Measurements from ENCODE around the gene CCDC102A.

Gene CCDC102A

GRCh38 chr16:57514791-57515600, 21.4 kb downstream of the CCDC102A start:
- Histone ChIP-seq H3K36me3 (ENCODE audit: low read depth) (no peaks in the 10 kb centered on the region), H3K27me3 (ENCODE audit: insufficient read depth, poor library complexity, severe bottlenecking) (no peaks in the 10 kb centered on the region), H3K27ac (ENCODE audit: poor library complexity, severe bottlenecking) (no peak overlapping the region), H3K4me1 (ENCODE audit: insufficient read depth, poor library complexity, severe bottlenecking) (no peaks in the 10 kb centered on the region), H3K9me3 (ENCODE audit: severe bottlenecking) (no peaks in the 10 kb centered on the region), H3K4me3 (ENCODE audit: severe bottlenecking) (no peak overlapping the region)
- ATAC-seq (ENCODE audit: low read depth) (no peak), DNase-seq (ENCODE audit: low spot score) (no peak)
- TF ChIP-seq, protein P1, sequence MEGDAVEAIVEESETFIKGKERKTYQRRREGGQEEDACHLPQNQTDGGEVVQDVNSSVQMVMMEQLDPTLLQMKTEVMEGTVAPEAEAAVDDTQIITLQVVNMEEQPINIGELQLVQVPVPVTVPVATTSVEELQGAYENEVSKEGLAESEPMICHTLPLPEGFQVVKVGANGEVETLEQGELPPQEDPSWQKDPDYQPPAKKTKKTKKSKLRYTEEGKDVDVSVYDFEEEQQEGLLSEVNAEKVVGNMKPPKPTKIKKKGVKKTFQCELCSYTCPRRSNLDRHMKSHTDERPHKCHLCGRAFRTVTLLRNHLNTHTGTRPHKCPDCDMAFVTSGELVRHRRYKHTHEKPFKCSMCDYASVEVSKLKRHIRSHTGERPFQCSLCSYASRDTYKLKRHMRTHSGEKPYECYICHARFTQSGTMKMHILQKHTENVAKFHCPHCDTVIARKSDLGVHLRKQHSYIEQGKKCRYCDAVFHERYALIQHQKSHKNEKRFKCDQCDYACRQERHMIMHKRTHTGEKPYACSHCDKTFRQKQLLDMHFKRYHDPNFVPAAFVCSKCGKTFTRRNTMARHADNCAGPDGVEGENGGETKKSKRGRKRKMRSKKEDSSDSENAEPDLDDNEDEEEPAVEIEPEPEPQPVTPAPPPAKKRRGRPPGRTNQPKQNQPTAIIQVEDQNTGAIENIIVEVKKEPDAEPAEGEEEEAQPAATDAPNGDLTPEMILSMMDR (IDR thresholded peaks at IDR 0.05; ENCODE audit: poor library complexity, severe bottlenecking), result no peak

- Histone ChIP-seq H3K4me1 (ENCODE audit: insufficient read depth, poor library complexity, severe bottlenecking) (no peaks in the 10 kb centered on the region), H3K27ac (ENCODE audit: poor library complexity, severe bottlenecking) (no peak overlapping the region), H3K9me3 (ENCODE audit: severe bottlenecking) (no peaks in the 10 kb centered on the region), H3K4me3 (ENCODE audit: severe bottlenecking) (no peak overlapping the region), H3K27me3 (ENCODE audit: insufficient read depth, poor library complexity, severe bottlenecking) (no peaks in the 10 kb centered on the region), H3K36me3 (ENCODE audit: low read depth) (no peaks in the 10 kb centered on the region)
- no peak for ATAC-seq (ENCODE audit: low read depth)
- DNase-seq (ENCODE audit: low spot score), result no peak
- TF ChIP-seq, protein P1 (IDR thresholded peaks at IDR 0.05; ENCODE audit: poor library complexity, severe bottlenecking), result no peak
These were observed 22.0 kb downstream of the CCDC102A start for GRCh38 chr16:57514371-57514770.

DNA sequence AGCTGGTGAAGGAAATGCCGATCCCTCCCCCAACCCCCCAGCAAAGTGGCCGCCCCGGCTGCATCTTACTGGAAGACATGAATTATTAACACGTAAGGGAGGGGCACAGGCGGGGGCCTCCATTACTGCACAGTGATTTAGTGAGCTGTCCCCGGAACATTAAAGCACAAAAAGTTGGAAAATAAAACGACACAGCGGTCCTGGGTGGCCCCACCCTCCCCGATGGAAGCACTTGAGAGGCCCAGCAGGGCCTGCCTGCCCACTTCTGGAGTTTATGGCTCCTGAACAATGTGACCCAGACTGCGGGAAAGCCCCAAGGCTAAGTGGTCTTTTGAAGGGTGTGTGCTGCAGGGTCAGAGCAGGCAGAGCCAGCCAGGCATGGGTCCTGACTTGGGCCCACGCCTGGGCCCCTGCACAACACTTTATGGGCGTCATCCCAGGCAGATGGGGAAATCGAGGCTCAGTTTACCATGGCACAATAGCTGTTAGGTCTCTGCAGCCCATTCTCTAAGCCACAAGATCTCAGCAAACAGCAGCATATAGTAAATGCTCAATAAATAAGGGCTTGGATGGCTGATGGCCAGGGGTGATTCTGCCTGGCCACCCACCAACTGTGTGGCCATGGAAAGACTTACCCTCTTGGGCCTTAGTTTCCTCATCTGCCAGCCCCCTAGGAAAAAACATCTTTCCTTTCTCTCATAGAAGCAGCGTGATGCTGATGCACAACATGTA, 22.8 kb downstream of the CCDC102A start:
- ATAC-seq (ENCODE audit: low read depth), result no peak
- TF ChIP-seq, protein P1 (IDR thresholded peaks at IDR 0.05; ENCODE audit: poor library complexity, severe bottlenecking), result no peak
- Histone ChIP-seq H3K4me3 (ENCODE audit: severe bottlenecking) (no peak overlapping the region), H3K27me3 (ENCODE audit: insufficient read depth, poor library complexity, severe bottlenecking) (no peaks in the 10 kb centered on the region), H3K9me3 (ENCODE audit: severe bottlenecking) (no peaks in the 10 kb centered on the region), H3K4me1 (ENCODE audit: insufficient read depth, poor library complexity, severe bottlenecking) (no peaks in the 10 kb centered on the region), H3K36me3 (ENCODE audit: low read depth) (no peaks in the 10 kb centered on the region), H3K27ac (ENCODE audit: poor library complexity, severe bottlenecking) (no peak overlapping the region)
- DNase-seq (ENCODE audit: low spot score), result no peak

DNA sequence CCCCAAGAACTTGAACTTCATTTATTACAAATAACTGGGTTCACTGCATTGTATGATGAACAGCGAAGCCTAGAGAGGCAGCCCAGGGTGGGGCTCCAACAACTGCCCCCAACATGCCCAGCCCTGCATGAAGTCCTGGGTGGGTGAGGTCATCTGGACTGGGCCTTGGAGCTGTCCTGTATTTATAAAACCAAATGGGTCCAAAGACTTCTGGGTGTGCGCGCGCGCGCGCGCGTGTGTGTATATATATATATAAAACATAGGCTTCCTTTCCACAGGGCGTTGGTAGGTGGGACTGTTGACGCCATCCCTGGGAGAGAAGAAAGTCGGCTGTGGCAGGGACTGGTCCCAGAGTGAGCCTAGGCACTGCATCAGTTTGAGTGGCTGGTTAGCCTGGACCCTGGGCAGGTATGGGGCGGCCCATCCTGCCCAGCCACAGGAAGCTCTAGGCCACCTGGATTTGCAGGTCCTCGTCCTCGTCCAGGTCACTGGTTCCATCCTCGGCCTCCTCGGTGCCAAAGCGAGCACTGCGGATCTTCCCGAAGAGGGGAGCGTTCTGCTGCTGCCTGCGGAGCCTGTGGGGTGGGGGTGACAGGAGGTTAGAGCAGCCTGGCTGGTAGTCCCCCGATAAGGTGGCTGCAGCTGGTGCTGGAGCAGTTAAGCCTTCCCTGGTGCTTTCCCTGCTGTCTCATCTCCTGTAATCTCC, 23.9 kb downstream of the CCDC102A start:
- Histone ChIP-seq H3K27me3 (ENCODE audit: insufficient read depth, poor library complexity, severe bottlenecking) (no peaks in the 10 kb centered on the region), H3K4me3 (ENCODE audit: severe bottlenecking) (no peak overlapping the region), H3K9me3 (ENCODE audit: severe bottlenecking) (no peaks in the 10 kb centered on the region), H3K36me3 (ENCODE audit: low read depth) (no peaks in the 10 kb centered on the region), H3K4me1 (ENCODE audit: insufficient read depth, poor library complexity, severe bottlenecking) (no peaks in the 10 kb centered on the region), H3K27ac (ENCODE audit: poor library complexity, severe bottlenecking) (no peak overlapping the region)
- no peak for ATAC-seq (ENCODE audit: low read depth)
- TF ChIP-seq, protein P1 (IDR thresholded peaks at IDR 0.05; ENCODE audit: poor library complexity, severe bottlenecking), result no peak
- no peak for DNase-seq (ENCODE audit: low spot score)

Measured in RWPE2 (cell line).